ENCODE measurements around the gene FHIP1A. TPM values are rescaled to one million over a fixed set of nuclear protein-coding genes. Genes with fewer than 3 reads are reported as not detected.

The FHIP1A gene
- 0.17 and 0.59 TPM in 2 replicates for total RNA-seq

DNA sequence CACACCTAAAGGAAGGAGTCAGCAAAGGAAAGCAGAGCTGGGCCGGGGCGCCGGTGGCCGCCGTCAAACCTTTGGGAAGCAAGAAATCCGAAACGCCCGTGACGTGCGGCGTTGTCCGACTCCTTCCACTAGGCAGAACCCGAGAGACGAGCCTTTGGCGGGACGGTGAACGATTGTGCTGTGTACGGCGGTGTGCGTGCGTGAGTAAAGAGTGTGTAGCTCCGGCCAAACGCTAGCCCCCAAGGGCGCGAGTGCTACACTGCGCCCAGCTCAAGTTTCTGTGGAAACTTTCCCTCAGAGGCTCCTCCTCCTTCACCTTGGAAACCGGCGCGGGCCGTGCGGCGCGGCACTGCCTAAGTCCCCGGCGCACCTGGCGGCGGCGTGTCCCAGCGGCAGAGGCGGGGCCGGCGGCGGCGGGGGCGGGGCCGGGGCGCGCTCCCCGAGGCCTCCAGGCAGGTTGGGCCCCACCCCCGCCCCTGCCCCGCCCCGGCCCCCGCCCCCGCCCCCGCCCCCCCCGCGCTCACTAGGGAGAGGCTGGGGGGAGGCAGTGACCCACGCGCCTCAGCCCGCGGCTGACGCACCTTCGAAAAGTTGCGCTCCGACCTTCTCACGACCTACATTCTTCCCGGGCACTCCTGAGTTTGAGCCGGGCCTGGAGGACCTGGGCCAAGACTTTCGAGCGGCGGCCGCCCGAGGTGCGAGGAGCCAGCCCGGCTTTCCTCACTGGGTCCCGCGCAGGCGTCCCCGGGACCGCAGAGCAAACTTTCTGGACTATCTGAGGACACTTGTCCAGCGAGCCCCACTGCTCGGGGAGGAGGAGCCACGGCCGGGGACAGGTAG is at the start of gene FHIP1A:
TSS of gene FHIP1A (plus strand) at position 547 of the 840 bp plus-strand sequence. CDS start 157,084 bp downstream, outside the sequence.

Other genes with a start within 250 kb of the FHIP1A start
- gene PRSS48, start 132.0 kb upstream of the FHIP1A start, total RNA-seq: not detected in 2 replicates
- 17.3 and 18.9 TPM in 2 replicates for gene SH3D19, start 83.6 kb upstream of the FHIP1A start, total RNA-seq